ENCODE measurements around the gene SLC7A4. TPM values are rescaled to one million over a fixed set of nuclear protein-coding genes. Genes with fewer than 3 reads are reported as not detected.

SLC7A4 gene
- polyA plus RNA-seq, 1 of the 3 experiments (the other 2 are of a cell fraction), result 0.02 TPM

GRCh38 chr22:20992056-20992442 is 40.3 kb downstream of the SLC7A4 start:
- no peaks in the 10 kb centered on the region for H3K4me1 ChIP-seq (ENCODE audit: control insufficient read depth in 1 of 2, insufficient read depth in 2 of 2, low read depth in 1 of 2, low read length in 1 of 2)
- no peaks in the 10 kb centered on the region for H3K27me3 ChIP-seq (ENCODE audit: insufficient read depth)
- H4K20me1 ChIP-seq (ENCODE audit: insufficient read depth), result no peaks in the 10 kb centered on the region
- ChIA-PET POLR2A (no interaction called here), CTCF (interaction anchor here (0.6 to 1.3 kb wide), 2 partner anchors 10 to 110 kb away, joined by 3 to 7 read pairs; partner anchors contain the start of gene LZTR1)
- H2AFZ ChIP-seq (ENCODE audit: low read depth), result no peak overlapping the region
- peaks cover 8 to 60% of the 10 kb centered on the region in 2 experiments for H3K36me3 ChIP-seq (replicated peaks in 1 of 2; ENCODE audit: control insufficient read depth in 1 of 2, insufficient read depth in 2 of 2, low read length in 1 of 2)
- no peak overlapping the region for H3K27ac ChIP-seq (ENCODE audit: low read depth in 2 of 2, low read length in 1 of 2)
- no peak for DNase-seq
- WGBS (ENCODE audit: low lambda C conversion rate), result 0% methylated on average over 1 of the region's 7 CpGs
- no peaks in the 10 kb centered on the region for H3K9me3 ChIP-seq
- no peak overlapping the region for H3K4me2 ChIP-seq
- no peak overlapping the region for H3K9ac ChIP-seq
- H3K4me3 ChIP-seq (ENCODE audit: low read depth in 2 of 2, low read length in 1 of 2), result no peak overlapping the region
- TF ChIP-seq MXI1 (IDR thresholded peaks at IDR 0.05; ENCODE audit: low read depth, low read length) (no peak), EP300 (IDR thresholded peaks at IDR 0.05; ENCODE audit: borderline replicate concordance in 1 of 2, low read depth in 1 of 2, low read length in 1 of 2) (no peak), USF2 (IDR thresholded peaks at IDR 0.05; ENCODE audit: borderline replicate concordance, low read depth, low read length) (no peak), NRF1 (IDR thresholded peaks at IDR 0.05; ENCODE audit: low read depth, low read length) (no peak)
- TF ChIP-seq, protein P1, sequence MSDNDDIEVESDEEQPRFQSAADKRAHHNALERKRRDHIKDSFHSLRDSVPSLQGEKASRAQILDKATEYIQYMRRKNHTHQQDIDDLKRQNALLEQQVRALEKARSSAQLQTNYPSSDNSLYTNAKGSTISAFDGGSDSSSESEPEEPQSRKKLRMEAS (IDR thresholded peaks at IDR 0.05; ENCODE audit: low read depth), result no peak
- TF ChIP-seq, protein P2, sequence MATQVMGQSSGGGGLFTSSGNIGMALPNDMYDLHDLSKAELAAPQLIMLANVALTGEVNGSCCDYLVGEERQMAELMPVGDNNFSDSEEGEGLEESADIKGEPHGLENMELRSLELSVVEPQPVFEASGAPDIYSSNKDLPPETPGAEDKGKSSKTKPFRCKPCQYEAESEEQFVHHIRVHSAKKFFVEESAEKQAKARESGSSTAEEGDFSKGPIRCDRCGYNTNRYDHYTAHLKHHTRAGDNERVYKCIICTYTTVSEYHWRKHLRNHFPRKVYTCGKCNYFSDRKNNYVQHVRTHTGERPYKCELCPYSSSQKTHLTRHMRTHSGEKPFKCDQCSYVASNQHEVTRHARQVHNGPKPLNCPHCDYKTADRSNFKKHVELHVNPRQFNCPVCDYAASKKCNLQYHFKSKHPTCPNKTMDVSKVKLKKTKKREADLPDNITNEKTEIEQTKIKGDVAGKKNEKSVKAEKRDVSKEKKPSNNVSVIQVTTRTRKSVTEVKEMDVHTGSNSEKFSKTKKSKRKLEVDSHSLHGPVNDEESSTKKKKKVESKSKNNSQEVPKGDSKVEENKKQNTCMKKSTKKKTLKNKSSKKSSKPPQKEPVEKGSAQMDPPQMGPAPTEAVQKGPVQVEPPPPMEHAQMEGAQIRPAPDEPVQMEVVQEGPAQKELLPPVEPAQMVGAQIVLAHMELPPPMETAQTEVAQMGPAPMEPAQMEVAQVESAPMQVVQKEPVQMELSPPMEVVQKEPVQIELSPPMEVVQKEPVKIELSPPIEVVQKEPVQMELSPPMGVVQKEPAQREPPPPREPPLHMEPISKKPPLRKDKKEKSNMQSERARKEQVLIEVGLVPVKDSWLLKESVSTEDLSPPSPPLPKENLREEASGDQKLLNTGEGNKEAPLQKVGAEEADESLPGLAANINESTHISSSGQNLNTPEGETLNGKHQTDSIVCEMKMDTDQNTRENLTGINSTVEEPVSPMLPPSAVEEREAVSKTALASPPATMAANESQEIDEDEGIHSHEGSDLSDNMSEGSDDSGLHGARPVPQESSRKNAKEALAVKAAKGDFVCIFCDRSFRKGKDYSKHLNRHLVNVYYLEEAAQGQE (IDR thresholded peaks at IDR 0.05; ENCODE audit: low read depth, low read length), result no peak
- no peaks in the 10 kb centered on the region for H3K79me2 ChIP-seq (ENCODE audit: insufficient read depth)
- H3K9me2 ChIP-seq, result no peaks in the 10 kb centered on the region
- no peaks in the 10 kb centered on the region for H3F3A ChIP-seq (replicated peaks; ENCODE audit: insufficient read depth)

DNA sequence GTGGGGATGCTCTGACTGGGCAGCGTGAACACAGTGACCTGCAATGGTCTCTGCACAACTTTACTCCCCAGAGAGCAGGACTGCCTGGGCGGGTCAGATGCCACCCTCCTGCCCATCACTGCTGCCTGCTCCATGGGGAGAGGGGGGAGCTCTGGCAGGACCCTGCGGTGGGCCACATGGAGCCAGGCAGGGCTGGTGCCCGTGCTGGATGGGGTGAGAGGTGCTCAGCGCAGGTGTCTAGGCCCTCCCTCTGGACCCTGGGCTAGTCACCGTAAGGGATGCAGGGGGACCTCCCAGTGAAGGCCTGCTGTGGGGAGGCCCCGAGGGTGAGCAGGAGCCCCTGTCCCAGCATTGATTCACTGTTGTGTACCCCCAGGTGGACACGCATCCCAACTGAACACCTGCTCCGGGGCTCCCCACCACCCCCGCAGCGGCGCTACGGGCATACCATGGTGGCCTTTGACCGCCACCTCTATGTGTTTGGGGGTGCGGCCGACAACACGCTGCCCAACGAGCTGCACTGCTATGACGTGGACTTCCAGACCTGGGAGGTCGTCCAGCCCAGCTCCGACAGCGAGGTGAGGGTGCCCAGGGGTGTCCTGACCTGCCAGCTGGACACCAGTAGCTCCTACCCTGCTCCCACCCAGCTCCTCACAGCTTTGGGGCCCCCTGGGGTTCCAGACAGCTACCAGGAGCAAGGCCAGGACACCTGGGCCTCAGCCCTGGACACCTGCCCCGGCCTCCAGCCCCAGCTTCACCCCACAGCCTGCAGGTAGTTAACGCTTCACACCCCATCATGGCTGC is 40.9 kb downstream of the SLC7A4 start:
- CTCF ChIA-PET, result interaction anchor here (0.6 to 1.3 kb wide), 2 partner anchors 9 to 110 kb away, joined by 3 to 7 read pairs; partner anchors contain the start of gene LZTR1
- POLR2A ChIA-PET, result interaction anchor here (1.1 to 2.6 kb wide), 2 partner anchors 8 to 105 kb away, joined by 3 to 18 read pairs; no protein-coding TSS in a partner anchor
- H2AFZ ChIP-seq (ENCODE audit: low read depth), result no peak overlapping the region

More for the DNA sequence above, 40.9 kb downstream of the SLC7A4 start:
- Histone ChIP-seq H3K4me3 (ENCODE audit: low read depth in 2 of 2, low read length in 1 of 2) (no peak overlapping the region), H3K27me3 (ENCODE audit: insufficient read depth) (no peaks in the 10 kb centered on the region), H3K36me3 (replicated peaks in 1 of 2; ENCODE audit: control insufficient read depth in 1 of 2, insufficient read depth in 2 of 2, low read length in 1 of 2) (peaks cover 11 to 60% of the 10 kb centered on the region in 2 experiments), H3K4me1 (ENCODE audit: control insufficient read depth in 1 of 2, insufficient read depth in 2 of 2, low read depth in 1 of 2, low read length in 1 of 2) (no peaks in the 10 kb centered on the region), H3K27ac (ENCODE audit: low read depth in 2 of 2, low read length in 1 of 2) (no peak overlapping the region), H3K9me3 (no peaks in the 10 kb centered on the region), H4K20me1 (ENCODE audit: insufficient read depth) (no peaks in the 10 kb centered on the region), H3K79me2 (ENCODE audit: insufficient read depth) (no peaks in the 10 kb centered on the region), H3K4me2 (no peak overlapping the region), H3K9ac (no peak overlapping the region), H3K9me2 (no peaks in the 10 kb centered on the region), H3F3A (replicated peaks; ENCODE audit: insufficient read depth) (no peaks in the 10 kb centered on the region)
- DNase-seq, result no peak
- 96% methylated on average over 12 of the region's 24 CpGs for WGBS (ENCODE audit: low lambda C conversion rate)
- no peak for TF ChIP-seq CHD2 (IDR thresholded peaks at IDR 0.05; ENCODE audit: low read length, partially characterized antibody)
- no peak for TF ChIP-seq SIN3A (IDR thresholded peaks at IDR 0.05; ENCODE audit: borderline replicate concordance, low read depth, low read length)
- TF ChIP-seq GABPA (IDR thresholded peaks at IDR 0.05; ENCODE audit: low read depth), result no peak
- TF ChIP-seq EZH2phosphoT487 (IDR thresholded peaks at IDR 0.05; ENCODE audit: borderline replicate concordance, low read depth), result no peak
- TF ChIP-seq USF2 (IDR thresholded peaks at IDR 0.05; ENCODE audit: borderline replicate concordance, low read depth, low read length), result no peak
- TF ChIP-seq, protein P2 (IDR thresholded peaks at IDR 0.05; ENCODE audit: low read depth, low read length), result no peak
- no peak for TF ChIP-seq RFX5 (IDR thresholded peaks at IDR 0.05; ENCODE audit: low read length)
- no peak for TF ChIP-seq EP300 (IDR thresholded peaks at IDR 0.05; ENCODE audit: borderline replicate concordance in 1 of 2, low read depth in 1 of 2, low read length in 1 of 2)

All from SK-N-SH (cell line).